ENCODE results near the gene SNRPD1.

The SNRPD1 gene

DNA sequence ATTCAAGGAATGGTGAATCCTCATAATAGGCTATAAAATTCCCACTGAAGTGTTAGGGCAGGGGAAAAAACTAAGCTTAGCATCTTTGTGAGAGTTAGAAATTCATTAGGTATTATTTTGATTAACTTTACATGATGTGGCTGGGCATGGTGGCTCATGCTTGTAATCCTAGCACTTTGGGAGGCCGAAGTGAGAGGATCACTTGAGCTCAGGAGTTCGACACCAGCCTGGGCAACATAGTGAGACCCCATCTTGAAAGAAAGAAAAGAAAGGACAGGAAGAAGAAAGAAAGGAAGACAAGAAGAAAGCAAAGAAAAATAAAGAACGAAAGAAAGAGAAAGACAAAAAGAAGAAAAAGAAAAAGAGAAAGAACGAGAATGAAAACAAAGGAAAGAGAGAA lies 40.0 kb downstream of the SNRPD1 start:
- no peaks in the 10 kb centered on the region for H3K79me2 ChIP-seq (ENCODE audit: low read length)
- no peaks in the 10 kb centered on the region for H3F3A ChIP-seq (ENCODE audit: insufficient read depth, low read length)
- no peak overlapping the region for H3K27ac ChIP-seq (ENCODE audit: low read length)
- no peaks in the 10 kb centered on the region for H3K9me3 ChIP-seq (replicated peaks; ENCODE audit: insufficient read depth, low read length)
- peaks cover 3% of the 10 kb centered on the region; the same call in 1 of the 2 replicates for H3K36me3 ChIP-seq (replicated peaks; ENCODE audit: insufficient read depth, low read length)
- no peak overlapping the region for H3K4me3 ChIP-seq (ENCODE audit: low read length)
- TF ChIP-seq, protein P1, sequence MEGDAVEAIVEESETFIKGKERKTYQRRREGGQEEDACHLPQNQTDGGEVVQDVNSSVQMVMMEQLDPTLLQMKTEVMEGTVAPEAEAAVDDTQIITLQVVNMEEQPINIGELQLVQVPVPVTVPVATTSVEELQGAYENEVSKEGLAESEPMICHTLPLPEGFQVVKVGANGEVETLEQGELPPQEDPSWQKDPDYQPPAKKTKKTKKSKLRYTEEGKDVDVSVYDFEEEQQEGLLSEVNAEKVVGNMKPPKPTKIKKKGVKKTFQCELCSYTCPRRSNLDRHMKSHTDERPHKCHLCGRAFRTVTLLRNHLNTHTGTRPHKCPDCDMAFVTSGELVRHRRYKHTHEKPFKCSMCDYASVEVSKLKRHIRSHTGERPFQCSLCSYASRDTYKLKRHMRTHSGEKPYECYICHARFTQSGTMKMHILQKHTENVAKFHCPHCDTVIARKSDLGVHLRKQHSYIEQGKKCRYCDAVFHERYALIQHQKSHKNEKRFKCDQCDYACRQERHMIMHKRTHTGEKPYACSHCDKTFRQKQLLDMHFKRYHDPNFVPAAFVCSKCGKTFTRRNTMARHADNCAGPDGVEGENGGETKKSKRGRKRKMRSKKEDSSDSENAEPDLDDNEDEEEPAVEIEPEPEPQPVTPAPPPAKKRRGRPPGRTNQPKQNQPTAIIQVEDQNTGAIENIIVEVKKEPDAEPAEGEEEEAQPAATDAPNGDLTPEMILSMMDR (IDR thresholded peaks at IDR 0.05; ENCODE audit: low read length), result no peak
- TF ChIP-seq EZH2 (optimal IDR thresholded peaks at IDR 0.05; ENCODE audit: low read depth, low read length), result no peak
- TF ChIP-seq EZH2phosphoT487 (IDR thresholded peaks at IDR 0.05; ENCODE audit: low read length), result no peak
- H3K4me1 ChIP-seq (ENCODE audit: low read length), result peaks cover 6% of the 10 kb centered on the region; the same call in 1 of the 2 replicates
- no peak overlapping the region for H2AFZ ChIP-seq (ENCODE audit: low read length)
- H3K9me2 ChIP-seq (replicated peaks; ENCODE audit: insufficient read depth, low read length), result no peaks in the 10 kb centered on the region
- H3K9ac ChIP-seq (ENCODE audit: low read length), result no peak overlapping the region
- H4K20me1 ChIP-seq (ENCODE audit: insufficient read depth, low read length), result no peaks in the 10 kb centered on the region
- no peak for DNase-seq
- no peak overlapping the region for H3K4me2 ChIP-seq (ENCODE audit: low read depth, low read length)
- H3K27me3 ChIP-seq (replicated peaks; ENCODE audit: insufficient read depth, low read length), result no peaks in the 10 kb centered on the region

DNA sequence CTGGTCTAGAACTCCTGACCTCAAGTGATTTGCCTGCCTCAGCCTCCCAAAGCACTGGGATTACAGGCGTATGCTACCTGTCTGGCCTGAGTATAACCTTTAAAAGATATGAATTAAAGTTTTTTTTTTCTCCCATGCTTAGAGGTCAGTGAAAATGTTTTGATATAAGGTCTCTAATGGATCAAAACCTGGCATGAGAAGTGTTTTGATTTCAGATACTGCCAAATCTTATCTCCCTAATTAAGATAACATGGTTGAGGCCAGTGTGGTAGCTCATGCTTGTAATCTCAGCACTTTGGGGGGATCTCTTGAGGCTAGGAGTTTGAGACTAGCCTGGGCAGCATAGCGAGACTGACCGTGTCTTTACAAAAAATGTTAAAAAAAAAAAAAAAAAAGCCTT lies 41.2 kb downstream of the SNRPD1 start:
- no peaks in the 10 kb centered on the region for H3K9me2 ChIP-seq (replicated peaks; ENCODE audit: insufficient read depth, low read length)
- H3K9me3 ChIP-seq (replicated peaks; ENCODE audit: insufficient read depth, low read length), result no peaks in the 10 kb centered on the region
- no peak overlapping the region for H3K4me2 ChIP-seq (ENCODE audit: low read depth, low read length)
- no peak overlapping the region for H3K27ac ChIP-seq (ENCODE audit: low read length)
- H3K79me2 ChIP-seq (ENCODE audit: low read length), result no peaks in the 10 kb centered on the region
- H3K36me3 ChIP-seq (replicated peaks; ENCODE audit: insufficient read depth, low read length), result peaks cover 3% of the 10 kb centered on the region; the same call in 1 of the 2 replicates
- no peak overlapping the region for H3K4me3 ChIP-seq (ENCODE audit: low read length)
- H2AFZ ChIP-seq (ENCODE audit: low read length), result no peak overlapping the region
- TF ChIP-seq EZH2phosphoT487 (IDR thresholded peaks at IDR 0.05; ENCODE audit: low read length), result no peak
- TF ChIP-seq, protein P1 (IDR thresholded peaks at IDR 0.05; ENCODE audit: low read length), result no peak
- no peak for TF ChIP-seq EZH2 (optimal IDR thresholded peaks at IDR 0.05; ENCODE audit: low read depth, low read length)
- no peaks in the 10 kb centered on the region for H3K27me3 ChIP-seq (replicated peaks; ENCODE audit: insufficient read depth, low read length)
- H3K4me1 ChIP-seq (ENCODE audit: low read length), result peaks cover 6% of the 10 kb centered on the region; the same call in 1 of the 2 replicates
- no peaks in the 10 kb centered on the region for H4K20me1 ChIP-seq (ENCODE audit: insufficient read depth, low read length)
- no peak overlapping the region for H3K9ac ChIP-seq (ENCODE audit: low read length)
- no peaks in the 10 kb centered on the region for H3F3A ChIP-seq (ENCODE audit: insufficient read depth, low read length)
- no peak for DNase-seq

DNA sequence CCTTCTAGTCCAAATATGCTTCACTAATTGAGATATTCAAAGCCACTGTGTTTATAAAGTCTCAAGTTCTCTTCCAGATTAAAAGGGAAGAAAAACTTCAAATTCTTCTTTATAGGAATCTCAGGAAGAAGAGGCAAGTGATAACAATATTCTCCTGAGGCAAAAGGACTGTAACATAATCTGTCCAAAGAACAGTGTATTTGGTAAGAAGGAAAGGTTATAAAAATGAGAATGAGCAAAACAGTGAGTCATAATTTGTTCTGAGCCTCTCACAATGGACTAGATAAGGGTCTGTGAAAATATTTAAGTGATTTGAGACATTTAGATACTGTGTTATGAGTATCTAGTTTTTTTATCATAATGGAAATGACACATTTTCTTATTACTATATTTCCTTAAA lies 44.3 kb downstream of the SNRPD1 start:
- Histone ChIP-seq H3F3A (ENCODE audit: insufficient read depth, low read length) (no peaks in the 10 kb centered on the region), H3K9ac (ENCODE audit: low read length) (no peak overlapping the region), H3K4me1 (ENCODE audit: low read length) (peaks cover 6% of the 10 kb centered on the region; the same call in 1 of the 2 replicates), H2AFZ (ENCODE audit: low read length) (no peak overlapping the region), H4K20me1 (ENCODE audit: insufficient read depth, low read length) (no peaks in the 10 kb centered on the region), H3K36me3 (replicated peaks; ENCODE audit: insufficient read depth, low read length) (no peaks in the 10 kb centered on the region), H3K9me2 (replicated peaks; ENCODE audit: insufficient read depth, low read length) (no peaks in the 10 kb centered on the region), H3K79me2 (ENCODE audit: low read length) (no peaks in the 10 kb centered on the region), H3K4me3 (ENCODE audit: low read length) (no peak overlapping the region), H3K27ac (ENCODE audit: low read length) (no peak overlapping the region), H3K4me2 (ENCODE audit: low read depth, low read length) (no peak overlapping the region), H3K27me3 (replicated peaks; ENCODE audit: insufficient read depth, low read length) (no peaks in the 10 kb centered on the region), H3K9me3 (replicated peaks; ENCODE audit: insufficient read depth, low read length) (no peaks in the 10 kb centered on the region)
- no peak for DNase-seq
- TF ChIP-seq EZH2phosphoT487 (IDR thresholded peaks at IDR 0.05; ENCODE audit: low read length) (no peak), EZH2 (optimal IDR thresholded peaks at IDR 0.05; ENCODE audit: low read depth, low read length) (no peak)
- TF ChIP-seq, protein P1 (IDR thresholded peaks at IDR 0.05; ENCODE audit: low read length), result no peak
